HG03139 (cell line): ENCODE data around the gene EEF1A2.
"Not testable (repeated sequence)": the region's sequence is repeated elsewhere in the genome, so short reads cannot be mapped to it uniquely, and the experiment has no call there.

Experiments
- ATAC-seq: cut with Tn5 transposase; IDR thresholded peaks from one replicate; pipeline ENCODE4 v1.9.1; 2021; ENCODE audit not compliant: unreplicated experiment

The EEF1A2 gene

DNA sequence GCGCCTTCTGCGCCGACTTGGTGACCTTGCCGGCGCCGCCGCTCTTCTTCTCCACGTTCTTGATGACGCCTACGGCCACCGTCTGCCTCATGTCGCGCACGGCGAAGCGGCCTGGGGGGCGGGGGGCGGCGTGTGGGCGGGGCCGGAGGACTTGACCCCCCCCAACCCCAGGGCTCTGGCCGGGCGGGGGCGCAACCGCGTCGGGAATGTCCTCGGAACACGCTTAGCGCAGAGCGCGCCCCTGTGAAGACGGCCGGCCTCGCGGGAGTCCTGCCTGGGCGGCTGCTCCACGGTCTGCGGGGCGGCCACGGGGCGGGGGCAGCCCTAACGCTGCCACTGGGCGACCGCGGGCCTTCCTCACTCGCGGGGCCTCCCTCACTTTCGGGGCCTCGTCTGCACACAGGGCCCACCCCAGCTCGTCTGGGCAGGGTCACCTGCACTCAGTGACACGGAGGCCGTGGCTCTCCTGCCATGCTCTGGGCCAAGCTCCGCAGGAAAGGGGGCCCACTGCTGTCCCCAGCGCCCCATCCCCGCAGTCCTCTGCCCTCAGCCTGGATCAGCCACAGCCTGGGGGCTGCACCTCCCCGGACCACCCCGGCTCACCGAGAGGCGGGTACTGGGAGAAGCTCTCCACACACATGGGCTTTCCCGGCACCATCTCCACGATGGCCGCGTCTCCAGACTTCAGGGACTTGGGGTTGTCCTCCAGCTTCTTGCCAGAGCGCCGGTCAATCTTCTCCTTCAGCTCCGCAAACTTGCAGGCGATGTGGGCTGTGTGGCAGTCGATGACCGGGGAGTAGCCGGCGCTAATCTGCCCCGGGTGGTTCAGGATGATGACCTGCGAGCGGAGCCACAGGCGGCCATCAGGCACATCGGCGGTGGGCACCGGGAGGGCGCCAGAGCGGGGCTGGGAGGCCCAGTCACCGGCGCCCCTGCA lies 10.3 kb downstream of the EEF1A2 start:
- no peak for ATAC-seq

DNA sequence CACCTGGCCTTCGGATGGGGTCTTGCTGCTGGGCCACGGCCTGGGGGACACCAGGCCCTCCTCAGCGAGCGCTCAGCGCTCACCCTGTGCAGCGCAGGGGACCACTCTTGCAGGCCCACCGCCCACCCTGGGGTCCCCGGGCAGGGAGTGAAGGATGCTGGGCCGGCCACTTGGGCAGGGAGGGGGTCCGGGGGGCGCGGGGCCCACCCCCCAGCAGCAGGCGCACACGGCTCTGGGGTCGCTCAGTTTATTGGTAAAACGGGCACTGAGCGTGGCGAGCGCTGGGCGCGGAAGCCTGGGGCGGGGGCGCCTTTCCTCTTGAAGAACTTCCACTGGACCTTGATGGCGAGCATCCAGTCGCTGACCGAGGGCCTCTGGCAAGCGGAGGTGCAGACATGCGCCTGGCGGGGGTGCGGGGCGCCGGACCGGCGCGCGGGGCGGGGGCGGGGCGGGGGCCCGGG lies 11.1 kb downstream of the EEF1A2 start:
- ATAC-seq = no peak

GRCh38 chr20:63487116-63487764 lies 11.6 kb downstream of the EEF1A2 start:
- ATAC-seq = no peak

GRCh38 chr20:63486300-63486855 lies 12.5 kb downstream of the EEF1A2 start:
- ATAC-seq = no peak

DNA sequence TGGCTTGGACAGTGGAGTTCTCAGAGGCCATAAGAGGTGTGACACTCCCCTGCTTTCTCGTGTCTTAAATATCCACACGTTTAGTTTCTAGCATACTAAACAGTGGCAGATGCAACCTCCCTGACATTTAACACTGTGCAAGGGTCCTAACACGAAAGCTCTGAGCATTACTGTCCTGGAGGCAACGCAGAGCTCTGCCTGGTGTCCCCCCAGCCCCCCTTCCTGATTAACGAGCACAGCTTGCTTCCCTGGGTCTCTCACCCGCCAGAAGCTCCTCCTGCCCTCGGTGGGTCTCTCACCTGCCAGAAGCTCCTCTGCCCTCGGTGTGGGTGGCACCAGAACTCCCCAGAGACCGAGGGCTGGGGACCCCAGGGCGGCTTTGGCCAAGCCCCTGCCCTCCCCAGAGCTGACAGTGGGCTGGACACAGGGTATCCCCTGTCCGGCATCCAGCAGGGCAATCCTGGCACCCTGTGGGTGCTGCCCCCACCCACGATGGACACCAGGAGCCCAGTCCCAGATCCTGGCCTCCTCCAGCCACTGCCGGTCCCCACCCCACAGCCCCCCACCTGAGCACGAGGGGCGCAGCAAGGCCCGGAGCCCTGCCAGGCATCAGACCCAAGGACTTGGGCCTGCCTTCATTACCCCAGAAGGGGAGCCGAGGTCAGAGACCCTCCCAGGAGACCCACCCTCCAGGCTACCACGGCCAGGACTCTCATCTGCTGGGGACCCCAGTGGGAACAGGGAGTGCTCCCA lies 14.1 kb downstream of the EEF1A2 start:
- no peak for ATAC-seq

DNA sequence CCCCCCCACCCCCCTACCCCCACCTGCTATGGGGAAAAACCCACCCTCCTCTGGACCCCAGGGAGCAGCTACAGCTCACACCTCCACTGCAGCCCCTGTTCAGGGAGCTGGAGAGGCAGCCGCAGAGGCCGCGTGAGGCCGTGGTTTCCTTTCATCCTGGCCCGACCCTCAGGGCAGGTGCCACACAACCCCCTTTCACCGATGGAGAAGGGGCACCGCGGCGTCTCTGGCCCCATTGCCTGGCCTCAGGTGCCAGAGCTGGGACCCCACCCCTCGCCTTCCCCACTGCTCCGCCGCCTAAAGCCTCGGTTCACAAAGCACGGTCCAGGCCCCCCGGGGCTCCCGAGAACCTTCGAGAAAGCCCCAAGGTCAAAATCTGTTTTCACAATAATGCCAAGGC lies 14.6 kb downstream of the EEF1A2 start:
- no peak for ATAC-seq

- ATAC-seq = no peak
Measured at GRCh38 chr20:63483834-63484233, 15.0 kb downstream of the EEF1A2 start.

DNA sequence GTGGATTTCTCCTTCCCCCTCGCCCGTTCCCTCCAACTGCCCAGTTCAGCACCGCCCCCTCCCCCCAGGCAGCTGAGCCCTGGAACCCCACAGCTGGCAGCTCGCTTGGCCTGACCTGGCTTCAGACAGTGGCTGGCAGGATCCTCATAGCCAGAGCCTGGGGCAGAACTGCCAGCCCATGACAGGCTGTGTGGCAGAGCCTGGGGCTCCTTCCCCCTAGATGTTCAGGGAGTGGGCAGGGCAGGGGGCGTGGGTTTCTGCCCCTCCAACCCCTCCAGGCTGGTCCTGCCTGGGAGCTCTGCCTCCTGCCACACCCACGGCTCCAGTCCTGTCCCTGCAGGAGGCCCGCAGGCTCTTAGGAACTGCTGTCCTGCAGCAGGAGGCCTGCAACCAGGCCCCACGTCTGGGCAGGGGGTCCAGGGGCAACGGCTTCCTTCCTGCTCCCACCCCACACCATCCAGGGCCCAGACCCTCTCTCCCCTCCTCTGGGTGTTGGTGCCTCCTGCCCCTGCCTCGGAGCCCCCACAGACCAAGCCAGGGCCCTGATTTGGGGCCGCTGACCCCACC lies 16.8 kb downstream of the EEF1A2 start:
- no peak for ATAC-seq

GRCh38 chr20:63481503-63481902 lies 17.4 kb downstream of the EEF1A2 start:
- no peak for ATAC-seq

DNA sequence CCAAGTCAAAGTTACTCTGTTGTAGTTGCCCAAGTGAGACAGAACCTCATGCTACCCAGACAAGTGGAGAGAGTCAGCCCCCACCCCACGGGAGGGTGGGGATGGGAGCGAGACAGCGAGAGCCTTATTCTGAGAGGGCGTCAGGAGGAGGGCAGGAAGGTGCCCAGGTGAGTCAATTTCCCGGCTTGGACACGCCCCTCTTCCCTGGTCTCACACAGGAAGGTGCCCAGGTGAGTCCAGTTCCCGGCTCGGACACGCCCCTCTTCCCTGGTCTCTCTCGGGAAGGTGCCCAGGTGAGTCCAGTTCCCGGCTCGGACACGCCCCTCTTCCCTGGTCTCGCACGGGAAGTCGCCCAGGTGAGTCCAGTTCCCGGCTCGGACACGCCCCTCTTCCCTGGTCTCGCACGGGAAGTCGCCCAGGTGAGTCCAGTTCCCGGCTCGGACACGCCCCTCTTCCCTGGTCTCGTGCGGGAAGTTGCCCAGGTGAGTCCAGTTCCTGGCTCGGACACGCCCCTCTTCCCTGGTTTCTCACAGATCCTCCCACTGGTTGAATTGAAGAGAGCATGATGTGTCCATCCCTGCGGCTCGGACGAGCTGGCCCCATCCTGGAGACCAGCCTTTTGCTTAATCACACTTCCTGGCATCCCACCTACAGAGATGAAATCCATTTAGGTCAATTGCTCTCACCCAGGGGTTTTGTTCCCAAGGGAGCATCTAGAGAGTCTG lies 19.0 kb downstream of the EEF1A2 start:
- not testable (repeated sequence) for ATAC-seq

DNA sequence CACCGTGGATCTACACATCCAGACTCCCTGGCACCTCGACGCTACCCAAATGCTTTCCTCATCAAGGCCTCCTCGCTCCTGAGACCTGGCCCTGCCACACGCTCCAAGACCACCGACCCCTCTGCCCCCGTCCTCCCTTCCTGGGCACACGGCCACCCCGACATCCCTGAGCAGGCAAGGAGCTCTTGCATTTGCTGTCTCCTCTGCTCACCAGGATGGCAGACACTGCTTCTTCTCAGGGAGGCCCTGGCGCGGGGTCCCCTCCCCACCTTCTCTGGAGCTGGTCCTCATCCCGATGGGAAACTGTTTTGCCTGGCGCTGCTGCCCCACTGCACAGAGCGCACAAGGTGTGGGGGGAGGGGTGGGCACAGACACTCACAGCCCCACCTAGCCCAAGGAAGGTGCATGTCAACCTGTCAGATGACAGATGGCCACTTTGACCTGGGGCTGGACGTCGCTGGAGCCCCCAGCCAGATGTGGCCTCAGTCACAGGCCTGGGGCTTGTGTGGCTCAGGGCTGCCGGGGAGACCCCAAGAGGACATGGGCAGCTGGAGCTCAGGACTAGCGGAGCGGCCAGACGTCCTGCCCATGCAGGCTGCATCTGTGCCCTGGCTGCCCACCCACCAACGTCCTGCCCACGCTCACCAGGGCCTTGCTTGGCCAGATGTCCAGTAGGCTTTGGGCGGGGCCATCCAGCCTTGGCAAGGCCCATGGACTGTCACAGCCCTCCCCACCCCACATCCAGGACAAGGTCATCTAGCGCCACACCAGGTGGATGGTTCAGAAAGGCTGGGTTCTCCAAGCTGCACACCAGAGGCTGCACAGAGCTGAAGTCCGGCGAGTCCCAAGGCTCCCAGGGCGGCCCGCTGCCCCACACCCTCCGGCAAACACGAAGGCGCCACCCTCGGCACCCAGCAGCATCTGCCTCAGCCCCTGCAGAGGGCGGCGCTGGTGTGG lies 20.3 kb downstream of the EEF1A2 start:
- ATAC-seq = no peak

DNA sequence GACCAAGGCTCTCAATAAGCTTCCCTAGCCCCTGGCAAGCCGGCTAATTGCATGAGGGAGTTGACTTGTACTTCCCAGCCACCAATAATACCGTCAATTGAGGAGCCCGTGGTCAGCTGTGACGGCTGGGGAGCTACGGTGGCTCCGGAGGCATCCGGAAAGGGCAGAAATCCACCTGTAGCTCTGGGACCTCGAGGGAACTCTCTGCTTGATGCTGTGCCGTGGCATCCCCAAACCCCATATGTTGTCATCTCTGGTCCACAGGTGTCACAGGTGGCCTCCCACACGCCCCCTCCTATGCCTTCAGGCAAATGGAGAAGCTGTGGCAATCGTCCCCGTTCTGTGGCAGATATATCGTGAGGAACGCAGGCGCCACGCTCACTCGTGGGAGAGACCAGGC lies 20.9 kb downstream of the EEF1A2 start:
- no peak for ATAC-seq

DNA sequence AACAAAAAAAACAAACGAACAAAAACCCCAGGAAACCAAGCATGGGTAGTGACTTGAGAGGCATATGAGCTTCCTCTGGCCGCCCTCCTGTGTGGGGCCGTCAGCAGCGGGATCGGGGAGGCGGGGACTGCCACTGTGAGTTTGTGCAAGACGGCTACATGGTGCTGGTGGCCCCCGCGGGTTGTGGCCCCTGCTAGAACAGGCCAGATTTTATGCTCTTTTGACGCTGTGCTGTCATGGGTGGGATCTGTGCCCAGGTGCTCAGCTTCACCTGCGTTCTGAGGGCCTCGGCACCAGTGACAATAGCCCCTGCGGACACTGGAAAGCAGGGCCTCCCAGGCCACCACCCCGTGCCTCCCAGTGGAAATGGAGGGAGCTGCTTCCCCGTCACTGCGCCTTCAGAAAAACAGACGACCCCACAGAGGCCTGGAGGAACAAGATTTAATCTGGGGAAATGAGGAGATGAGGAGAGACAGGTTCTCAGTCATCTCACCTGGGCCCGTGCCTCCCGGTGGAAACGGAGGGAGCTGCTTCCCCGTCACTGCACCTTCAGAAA lies 21.7 kb downstream of the EEF1A2 start:
- no peak for ATAC-seq

- no peak for ATAC-seq
Measured at GRCh38 chr20:63475209-63475608, 23.7 kb downstream of the EEF1A2 start.

GRCh38 chr20:63473555-63474449 lies 25.1 kb downstream of the EEF1A2 start:
- no peak for ATAC-seq

- ATAC-seq = no peak
Measured at GRCh38 chr20:63472862-63473390, 26.0 kb downstream of the EEF1A2 start.

DNA sequence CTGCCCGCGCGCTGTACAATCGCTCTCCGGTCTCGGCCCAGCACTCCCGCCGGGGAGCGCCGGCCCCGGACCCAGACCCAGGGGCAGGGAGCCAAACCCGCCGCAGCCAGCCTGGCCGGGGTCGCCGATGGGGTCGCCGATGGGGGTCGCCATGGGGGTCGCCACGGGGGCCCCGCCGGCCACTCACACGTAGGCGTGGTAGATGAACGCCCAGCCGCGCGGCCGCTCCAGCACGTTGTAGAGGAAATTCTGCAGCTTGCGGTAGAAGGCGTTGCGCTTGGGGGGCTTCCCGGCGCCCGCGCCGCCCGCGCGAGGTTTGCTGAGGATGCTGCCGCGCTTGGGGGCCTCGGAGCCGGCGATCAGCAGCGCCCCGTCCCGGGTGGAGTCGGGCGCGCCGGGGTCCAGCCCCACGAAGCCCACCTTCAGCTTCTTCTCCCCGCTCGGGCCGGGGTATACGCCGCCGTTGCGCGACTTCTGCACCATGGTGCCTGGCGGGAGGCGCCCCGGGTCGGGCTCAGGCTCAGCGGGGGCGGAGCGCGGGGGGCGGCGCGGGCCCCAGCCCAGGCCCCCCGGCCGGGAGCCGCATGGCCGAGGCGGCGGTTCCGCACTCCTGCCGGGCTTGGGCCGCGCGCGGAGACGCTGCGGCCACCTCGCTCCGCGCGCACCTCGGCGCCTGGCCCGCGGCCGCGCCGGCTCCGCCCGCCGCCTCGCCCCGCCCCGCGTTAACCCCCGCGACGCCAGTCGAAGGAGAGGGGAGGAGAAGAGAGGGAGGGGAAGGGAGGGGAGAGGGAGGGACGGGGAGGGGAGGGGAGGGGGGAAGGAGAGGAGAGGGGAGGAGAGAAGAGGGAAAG lies 26.7 kb downstream of the EEF1A2 start, which contains the start of gene KCNQ2:
KCNQ2 (minus strand) TSS at position 675 of the 851 bp plus-strand sequence; CDS start at position 483, 192 bp downstream.
- ATAC-seq = no peak
